ENCODE data around the gene PTPRG.

- TF ChIP-seq, protein P1, sequence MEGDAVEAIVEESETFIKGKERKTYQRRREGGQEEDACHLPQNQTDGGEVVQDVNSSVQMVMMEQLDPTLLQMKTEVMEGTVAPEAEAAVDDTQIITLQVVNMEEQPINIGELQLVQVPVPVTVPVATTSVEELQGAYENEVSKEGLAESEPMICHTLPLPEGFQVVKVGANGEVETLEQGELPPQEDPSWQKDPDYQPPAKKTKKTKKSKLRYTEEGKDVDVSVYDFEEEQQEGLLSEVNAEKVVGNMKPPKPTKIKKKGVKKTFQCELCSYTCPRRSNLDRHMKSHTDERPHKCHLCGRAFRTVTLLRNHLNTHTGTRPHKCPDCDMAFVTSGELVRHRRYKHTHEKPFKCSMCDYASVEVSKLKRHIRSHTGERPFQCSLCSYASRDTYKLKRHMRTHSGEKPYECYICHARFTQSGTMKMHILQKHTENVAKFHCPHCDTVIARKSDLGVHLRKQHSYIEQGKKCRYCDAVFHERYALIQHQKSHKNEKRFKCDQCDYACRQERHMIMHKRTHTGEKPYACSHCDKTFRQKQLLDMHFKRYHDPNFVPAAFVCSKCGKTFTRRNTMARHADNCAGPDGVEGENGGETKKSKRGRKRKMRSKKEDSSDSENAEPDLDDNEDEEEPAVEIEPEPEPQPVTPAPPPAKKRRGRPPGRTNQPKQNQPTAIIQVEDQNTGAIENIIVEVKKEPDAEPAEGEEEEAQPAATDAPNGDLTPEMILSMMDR (conservative IDR thresholded peaks at IDR 0.05; ENCODE audit: low read depth, low read length): no peak
- no peak for TF ChIP-seq EZH2 (IDR thresholded peaks at IDR 0.05; ENCODE audit: borderline replicate concordance, low read depth, low read length, poor library complexity, severe bottlenecking)
Observed at GRCh38 chr3:61913701-61914100, 352.3 kb downstream of the PTPRG start.
